ENCODE measurements around the gene KCNQ2.

The KCNQ2 gene

DNA sequence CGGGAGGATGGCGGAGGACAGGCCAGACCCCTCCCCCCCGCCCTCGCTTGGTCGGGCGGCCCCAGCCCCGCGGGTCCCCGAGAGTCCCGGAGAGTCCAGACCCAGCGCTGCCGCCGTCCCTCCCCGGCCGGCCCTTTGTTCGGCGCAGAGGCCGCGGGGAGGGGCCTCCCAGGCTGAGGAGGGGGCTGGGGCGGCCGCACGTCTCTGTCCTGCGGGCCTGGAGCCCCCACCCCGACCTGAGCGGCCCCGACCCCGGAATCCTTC, 806 bp downstream of the KCNQ2 start:
- in situ Hi-C loops (cut with MboI; ENCODE audit: low sequenced_read_pairs), result no loop called here

DNA sequence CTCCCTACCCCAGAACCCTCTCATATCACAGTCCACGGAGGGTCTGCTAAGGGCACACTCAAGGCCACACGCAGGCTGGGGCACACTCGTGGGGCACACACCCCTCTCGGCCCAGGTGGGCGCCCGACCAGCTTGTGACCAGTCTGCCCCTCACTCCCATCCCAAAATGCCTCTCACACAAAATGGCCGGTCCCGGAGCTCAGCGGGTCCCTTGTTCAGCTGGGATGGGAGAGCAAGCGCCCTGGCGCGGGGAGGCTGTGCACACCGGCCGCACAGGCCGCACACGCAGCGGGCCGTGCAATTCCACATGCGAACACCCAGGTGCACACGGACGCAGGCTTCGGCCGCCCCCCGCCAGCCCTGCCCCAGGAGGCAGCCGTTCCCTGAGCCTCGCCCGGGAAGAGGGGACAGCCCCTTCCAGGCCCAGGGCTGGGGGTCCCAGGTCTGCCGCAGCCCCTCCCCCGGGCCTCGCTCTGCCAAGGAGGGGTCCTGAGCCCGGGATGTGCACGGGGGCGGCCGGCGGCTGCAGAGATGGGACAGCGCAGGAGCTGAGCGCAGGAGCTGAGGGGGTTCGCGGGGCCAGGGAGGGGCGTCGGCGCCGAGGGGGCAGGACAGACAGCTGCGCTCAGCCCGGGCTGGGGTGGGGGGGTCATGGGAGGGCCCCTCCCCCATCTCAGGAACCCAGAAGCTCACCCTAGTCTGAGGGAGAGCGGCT, 1.3 kb downstream of the KCNQ2 start:
- in situ Hi-C loops (cut with MboI; ENCODE audit: low sequenced_read_pairs), result no loop called here

DNA sequence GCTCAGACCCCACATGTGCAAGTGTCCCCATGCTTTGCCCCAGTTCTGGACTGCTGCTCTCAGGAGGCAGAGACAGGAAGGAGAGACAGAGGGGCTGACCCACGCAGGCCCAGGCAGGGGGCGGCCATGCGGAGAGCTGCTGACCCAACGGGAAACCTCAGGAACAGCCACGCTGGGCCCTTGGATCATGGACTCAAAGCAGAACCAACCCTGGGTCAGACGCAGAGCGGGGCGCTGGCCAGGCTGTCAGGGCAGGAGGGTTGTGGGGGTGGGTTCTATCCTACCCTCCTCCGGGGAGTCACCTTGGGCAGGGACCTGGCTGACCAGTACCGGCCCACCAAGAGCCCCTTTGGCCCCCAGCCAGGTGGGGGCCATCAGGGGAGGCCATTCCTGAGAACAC, 2.0 kb downstream of the KCNQ2 start:
- in situ Hi-C loops (cut with MboI; ENCODE audit: low sequenced_read_pairs), result no loop called here

DNA sequence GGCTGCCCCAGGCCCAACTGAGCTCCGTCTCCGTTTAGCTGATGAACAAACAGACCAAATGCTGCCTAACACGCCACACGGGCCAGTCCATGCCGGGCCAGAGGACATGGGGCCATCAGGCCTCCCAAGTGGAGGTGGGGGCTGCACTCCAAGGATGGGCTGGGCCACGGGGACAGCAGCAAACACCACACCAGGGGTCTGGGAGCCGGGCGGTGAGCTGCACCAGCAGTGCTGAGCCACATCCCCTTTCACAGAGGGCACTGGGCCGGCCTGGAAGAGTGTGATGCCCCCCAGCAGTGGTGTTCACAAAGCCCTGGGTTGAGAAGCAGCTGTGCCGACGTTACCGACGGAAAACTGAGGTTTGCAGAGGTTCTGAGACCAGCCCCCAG, 2.7 kb downstream of the KCNQ2 start:
- in situ Hi-C loops (cut with MboI; ENCODE audit: low sequenced_read_pairs), result no loop called here

DNA sequence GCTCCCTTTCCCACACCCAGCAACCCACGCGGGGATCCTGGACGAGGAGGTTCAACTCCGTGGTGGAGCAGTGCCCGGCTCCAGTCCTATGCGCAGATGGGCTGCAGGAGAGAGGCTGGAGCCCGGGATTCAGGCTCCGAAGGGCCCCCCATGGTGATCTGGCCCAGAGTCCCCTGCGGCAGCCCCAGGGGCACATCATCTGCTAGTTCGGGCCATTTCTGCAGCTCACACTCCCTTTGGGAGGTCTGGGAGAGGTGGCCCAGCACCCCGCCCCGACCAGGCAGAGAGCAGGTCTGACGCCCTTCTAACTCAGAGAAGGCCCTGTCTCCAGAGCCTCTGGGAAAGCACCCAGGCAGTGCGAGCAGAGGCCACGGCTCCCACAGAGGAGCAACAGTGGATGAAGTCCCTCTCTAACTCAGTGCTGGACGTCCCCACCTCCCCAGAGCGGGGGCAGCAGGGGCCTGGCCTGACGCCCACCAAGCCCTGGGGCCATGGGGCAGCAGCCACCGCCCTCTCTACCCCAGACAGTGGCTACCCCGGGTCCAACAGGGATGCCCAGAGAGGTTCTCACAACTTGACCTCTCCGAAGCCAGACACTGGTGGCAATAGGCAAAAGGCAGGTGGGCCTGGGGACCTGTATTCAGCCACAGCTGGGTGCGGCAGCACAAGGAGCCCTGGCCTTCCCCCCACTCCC, 3.3 kb downstream of the KCNQ2 start:
- in situ Hi-C loops (cut with MboI; ENCODE audit: low sequenced_read_pairs), result no loop called here

DNA sequence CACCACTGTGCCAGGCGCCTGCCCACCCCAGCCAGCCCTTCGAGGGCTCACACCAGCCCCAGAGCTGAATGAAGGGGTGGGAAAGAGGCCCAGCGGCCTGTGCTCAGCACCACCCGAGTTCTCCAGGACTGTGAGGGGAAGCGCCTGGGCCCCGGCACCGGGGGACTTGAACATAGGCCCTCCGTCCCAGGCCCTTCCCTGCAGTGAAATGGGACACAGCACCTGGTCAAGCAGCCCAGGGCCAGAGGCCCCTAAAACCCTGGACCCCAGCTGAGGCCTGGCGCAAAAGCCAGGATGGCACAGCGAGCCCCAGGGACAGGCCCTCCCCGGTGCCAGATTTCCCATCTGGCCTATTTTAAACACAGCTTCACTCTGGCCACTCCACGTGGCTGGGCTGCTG, 4.0 kb downstream of the KCNQ2 start:
- in situ Hi-C loops (cut with MboI; ENCODE audit: low sequenced_read_pairs), result no loop called here

DNA sequence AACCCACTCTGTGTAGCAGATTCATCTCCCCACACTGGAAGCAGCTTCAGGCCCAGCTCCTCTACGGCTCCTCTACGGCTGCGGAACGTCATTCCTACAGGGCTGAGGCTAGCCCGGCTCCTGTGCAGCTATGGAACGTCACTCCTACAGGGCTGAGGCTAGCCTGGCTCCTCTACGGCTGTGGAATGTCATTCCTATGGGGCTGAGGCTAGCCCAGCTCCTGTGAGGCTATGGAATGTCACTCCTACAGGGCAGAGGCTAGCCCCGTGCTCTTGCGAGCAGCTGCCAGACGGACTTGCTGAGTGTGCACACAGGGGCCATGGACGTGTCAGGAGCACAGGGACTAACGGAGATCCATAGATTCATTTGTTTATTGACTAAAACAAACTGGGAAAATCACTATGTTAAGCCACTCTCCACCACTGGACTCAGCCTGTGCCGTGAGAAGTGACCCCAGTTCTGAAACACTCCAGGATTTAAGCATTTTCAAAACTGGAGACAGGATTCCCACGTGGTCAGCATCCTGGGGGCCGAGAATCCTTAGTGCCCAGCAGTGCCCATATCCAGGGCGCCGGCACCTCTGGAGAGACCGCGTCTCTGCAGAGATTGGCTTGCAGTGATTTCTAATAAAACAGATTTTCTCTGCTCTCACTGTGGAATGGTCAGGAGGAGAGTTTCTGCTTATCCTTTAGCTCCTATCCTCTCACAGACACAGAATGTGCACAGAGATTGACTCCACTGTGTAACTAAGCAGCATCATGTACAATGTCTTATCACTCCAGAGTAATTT, 5.0 kb downstream of the KCNQ2 start:
- in situ Hi-C loops (cut with MboI; ENCODE audit: low sequenced_read_pairs), result no loop called here

DNA sequence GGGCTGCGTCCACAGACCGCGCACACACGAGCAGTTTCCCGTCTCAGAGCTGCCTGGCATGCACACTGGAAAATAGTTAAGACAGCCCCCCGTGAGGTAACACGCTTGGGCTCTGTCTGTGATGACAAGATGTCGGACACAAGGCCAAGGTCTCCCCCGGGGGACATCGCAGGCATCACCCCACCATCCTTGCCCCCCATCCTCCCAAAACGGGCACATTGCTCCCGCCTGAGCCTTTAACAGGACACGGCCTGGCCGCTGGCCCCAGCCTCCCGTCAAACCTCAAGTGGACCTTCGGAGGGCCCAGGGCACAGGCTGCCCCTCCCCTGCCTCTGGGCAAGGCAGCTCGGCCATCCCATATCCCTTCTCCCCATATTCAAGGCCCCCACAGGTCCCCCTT, 5.6 kb downstream of the KCNQ2 start:
- in situ Hi-C loops (cut with MboI; ENCODE audit: low sequenced_read_pairs), result no loop called here

DNA sequence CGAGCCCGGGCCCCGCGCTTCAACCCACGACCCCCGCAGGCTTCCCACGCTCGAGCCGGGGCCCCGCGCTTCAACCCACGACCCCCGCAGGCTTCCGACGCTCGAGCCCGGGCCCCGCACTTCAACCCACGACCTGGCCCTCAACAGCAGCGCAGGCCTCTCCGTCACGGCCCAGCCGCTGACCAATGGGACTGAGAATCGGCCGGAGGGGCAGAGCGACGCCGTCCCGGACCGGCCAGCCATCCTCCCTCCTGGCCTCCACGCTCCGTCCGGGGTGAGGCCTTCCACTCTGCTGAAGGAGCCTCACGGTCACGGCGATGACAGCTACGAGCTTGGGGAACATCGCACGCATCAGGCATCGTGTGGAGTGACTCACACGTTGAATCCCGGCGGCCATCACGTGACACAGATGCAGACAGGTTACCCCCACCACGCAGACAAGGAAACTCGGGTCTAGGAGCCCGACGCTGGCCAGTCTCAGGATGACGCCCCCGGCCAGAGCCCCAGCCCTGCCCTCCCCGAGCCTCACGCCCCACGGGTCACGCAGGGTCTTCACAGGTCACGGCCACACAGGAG, 6.1 kb downstream of the KCNQ2 start:
- in situ Hi-C loops (cut with MboI; ENCODE audit: low sequenced_read_pairs), result no loop called here

DNA sequence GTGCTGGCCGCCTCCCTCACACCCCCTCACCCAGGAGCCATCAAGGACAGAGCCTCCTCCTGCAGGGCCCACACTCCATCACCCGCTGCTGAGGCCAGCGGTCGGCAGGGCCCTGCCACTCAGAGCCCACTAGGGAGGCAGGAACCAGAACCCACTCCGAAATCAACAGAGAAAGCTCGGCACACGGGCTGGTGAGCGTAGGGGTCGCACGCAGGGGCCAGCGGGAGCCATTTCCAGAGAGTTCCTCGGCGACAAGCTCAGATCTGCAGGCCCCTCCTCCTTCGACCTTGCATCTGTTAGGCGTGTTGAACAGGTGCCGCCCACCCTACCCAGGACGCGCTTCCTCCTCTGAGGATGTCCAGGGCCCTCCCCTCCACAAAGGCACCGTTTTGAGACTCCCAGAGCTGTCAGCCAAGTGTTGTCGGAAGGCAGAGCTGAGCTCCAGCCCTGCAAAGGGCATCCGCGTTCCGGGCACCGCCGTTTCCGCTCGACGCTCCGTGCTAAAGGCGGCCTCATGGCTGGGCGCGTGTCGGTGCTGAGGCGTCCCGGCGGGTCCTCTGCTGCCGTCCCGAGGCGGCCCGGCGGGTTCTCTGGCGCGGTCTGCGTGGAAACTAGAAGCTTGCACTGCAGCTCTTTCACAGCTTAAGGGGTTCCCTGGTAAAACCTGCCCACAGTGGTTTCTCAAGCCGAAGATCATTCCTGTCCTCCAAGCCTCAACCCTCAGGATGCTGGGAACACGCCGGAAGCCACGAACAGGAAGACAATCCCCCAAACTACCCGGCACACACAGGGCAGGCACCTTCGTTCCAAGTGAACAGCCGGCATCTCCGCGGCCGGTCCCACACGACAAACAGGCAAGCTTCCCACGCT, 6.8 kb downstream of the KCNQ2 start:
- in situ Hi-C loops (cut with MboI; ENCODE audit: low sequenced_read_pairs), result no loop called here

DNA sequence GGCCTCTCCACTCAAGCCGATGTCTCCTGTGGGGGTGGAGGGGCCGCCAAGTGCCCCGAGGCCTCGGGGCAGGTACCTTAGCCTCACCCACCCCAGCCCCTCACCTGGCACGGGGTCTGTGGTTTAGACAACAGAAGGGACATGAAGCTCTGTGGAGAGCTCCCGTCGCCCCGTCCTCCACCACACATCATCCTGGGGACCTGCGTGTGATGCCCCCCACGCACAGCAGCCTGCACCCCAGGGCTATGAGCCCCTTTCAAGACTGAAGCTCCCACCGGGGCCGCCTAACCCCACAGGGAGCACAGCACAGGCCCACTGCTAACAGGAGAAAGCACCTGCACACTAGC, 8.2 kb downstream of the KCNQ2 start:
- in situ Hi-C loops (cut with MboI; ENCODE audit: low sequenced_read_pairs), result no loop called here

DNA sequence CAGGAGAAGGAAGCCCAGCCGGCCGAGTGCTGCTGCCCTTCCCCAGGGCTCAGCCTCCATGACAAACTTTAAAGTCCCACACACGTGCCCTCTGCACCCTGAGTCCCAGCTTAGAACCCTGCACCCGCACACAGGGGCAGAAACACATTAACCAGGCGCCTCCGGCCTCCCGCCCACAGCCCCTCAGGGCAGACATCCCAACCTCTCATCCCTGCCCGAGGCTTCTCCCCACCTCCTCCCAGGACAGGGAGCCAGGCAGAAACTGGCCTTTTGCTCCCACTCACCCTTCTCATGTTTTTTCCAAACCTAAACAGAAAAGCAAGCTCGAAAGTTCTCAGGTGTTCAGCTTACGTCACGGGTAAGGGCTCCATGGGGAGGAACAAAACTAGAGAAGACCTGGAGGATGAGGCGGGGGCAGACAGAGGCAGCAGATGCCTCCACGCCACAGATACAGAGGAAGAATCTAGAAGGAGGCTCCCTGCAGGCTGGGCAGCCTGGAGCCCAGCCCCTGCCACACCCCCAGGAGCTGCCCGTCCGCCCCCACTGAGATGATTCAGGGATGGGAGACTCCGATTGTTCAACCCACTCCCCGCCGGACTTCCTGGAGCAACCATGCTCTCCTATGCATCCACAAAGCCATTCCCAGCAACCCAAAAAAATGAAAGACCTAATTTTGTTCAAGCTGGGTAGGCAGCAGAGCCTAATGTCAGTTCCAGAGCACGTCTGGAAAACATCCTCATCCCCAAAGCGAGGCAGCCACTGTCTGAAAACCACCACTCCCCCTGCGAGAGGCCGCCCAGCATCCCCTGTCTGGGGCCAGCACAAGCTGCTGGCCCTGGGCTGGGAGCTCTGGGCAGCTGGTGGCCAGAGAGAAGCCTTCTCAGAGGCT, 8.8 kb downstream of the KCNQ2 start:
- in situ Hi-C loops (cut with MboI; ENCODE audit: low sequenced_read_pairs), result no loop called here

DNA sequence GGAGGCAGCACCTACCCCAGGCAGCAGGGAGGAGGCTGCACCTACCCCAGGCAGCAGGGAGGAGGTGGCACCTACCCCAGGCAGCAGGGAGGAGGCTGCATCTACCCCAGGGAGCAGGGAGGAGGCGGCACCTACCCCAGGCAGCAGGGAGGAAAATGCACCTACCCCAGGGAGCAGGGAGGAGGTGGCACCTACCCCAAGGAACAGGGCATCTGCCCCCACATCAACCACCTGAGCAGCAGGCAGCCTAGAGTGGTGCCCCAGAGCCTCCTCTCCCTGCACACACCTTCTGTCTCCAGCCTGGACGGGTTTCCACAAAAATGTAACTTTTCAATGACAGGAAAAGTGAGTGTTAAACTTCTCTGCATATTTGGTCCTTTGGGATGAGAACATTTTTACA, 10.2 kb downstream of the KCNQ2 start:
- in situ Hi-C loops (cut with MboI; ENCODE audit: low sequenced_read_pairs), result no loop called here

DNA sequence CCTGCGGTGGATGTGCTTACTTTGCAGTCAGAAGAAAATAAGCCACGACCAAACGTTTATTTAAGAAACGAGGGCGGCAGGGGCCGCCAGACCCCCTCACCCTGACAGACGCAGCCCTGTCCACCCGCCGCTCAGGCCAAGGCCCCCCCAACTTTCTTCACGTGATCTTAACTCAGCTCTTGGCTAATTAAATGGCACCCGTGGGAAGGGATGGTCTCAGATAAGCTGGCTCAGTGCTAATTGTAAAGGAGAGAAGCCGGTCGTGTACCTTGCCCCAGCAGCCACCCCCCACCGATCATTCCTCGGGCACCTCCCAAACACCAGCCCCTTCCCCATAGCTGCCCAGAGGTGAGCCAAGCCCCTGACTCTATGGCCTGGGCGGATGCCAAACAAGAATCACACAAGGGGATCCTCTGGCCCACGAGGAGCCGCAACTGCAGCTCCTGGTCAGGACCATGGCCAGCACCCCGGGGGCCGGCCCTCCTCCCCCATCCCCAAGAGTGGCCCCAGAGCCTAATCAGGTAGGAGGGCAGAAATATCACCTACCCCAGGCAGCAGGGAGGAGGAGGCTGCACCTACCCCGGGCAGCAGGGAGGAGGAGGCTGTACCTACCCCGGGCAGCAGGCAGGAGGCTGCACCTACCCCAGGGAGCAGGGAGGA, 11.2 kb downstream of the KCNQ2 start:
- in situ Hi-C loops (cut with MboI; ENCODE audit: low sequenced_read_pairs), result no loop called here

DNA sequence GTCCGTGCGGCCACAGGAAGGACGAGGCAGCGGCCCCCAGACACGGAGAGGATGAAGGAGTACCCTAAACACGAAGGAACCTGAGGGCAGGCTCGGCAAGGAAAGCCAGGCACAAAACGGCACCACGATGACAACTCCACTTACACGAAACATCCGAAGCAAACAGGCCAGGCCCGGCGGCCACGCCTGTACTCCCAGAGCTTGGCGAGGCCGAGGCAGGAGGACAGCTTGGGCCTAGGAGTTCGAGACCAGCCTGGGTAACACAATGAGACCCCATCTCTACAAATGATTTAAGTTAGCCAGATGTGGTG, 13.4 kb downstream of the KCNQ2 start:
- in situ Hi-C loops (cut with MboI; ENCODE audit: low sequenced_read_pairs), result no loop called here

DNA sequence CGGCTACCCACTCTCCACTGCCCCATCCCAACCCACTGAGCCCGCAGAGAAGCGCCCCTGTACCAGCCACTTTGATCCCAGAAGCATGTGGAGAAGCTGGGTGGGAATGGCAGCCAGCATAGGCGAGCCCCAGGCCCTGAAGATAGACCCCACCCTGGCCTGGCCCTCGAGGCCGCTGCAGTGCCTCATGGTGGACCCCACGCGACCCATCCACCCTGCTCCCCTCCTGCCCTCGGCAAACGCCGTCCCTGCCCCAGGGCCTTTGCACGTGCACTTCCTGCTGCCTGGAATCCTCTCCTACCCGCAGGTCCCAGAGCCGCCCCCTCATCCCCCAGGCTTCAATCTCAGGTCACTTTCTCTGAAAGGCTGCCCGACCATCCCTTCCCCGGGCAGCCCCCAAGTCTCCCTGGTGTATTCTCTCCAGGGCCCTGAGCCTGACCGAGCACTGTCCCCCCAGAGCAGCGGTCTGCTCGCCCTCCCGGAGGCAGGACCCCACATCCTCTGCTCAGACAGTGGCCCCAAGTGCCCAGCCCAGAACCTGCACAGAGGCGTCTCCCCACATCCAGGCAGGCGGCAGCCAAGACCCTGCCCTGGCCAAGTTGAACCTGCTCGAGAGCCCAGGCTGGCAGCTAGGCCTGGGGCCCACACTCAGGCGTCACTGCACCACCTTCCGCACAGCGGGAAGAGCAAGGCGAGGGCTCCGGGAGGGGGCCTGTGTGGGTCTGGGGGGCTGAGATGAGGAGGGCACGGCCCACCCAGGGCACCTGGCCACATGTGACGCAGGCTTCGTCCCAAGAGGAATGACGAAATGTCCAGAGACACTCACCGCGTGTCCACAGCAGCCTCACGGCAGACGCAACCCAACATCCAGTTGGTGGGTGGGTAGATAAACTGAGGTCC, 14.0 kb downstream of the KCNQ2 start:
- in situ Hi-C loops (cut with MboI; ENCODE audit: low sequenced_read_pairs), result no loop called here

DNA sequence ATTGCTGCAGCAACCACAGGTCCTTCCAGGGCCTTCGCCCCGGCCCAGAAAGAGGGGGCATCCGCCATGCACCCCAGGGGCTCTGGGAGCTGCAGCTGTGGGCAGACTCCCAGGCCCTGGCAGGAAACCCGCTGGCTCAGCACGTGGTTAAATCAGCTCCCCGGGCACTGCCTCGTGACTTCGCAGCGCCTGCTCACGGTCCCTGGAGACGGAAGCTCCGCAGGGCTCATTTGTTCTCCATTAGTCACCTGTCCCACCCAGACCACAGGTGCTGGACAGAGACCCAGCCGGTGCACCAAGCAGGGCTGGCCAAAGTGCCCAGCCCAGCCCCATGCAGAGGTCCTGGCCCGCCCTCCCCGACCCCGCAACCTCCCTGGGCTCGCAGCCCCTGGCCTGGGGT, 14.7 kb downstream of the KCNQ2 start:
- in situ Hi-C loops (cut with MboI; ENCODE audit: low sequenced_read_pairs), result no loop called here

DNA sequence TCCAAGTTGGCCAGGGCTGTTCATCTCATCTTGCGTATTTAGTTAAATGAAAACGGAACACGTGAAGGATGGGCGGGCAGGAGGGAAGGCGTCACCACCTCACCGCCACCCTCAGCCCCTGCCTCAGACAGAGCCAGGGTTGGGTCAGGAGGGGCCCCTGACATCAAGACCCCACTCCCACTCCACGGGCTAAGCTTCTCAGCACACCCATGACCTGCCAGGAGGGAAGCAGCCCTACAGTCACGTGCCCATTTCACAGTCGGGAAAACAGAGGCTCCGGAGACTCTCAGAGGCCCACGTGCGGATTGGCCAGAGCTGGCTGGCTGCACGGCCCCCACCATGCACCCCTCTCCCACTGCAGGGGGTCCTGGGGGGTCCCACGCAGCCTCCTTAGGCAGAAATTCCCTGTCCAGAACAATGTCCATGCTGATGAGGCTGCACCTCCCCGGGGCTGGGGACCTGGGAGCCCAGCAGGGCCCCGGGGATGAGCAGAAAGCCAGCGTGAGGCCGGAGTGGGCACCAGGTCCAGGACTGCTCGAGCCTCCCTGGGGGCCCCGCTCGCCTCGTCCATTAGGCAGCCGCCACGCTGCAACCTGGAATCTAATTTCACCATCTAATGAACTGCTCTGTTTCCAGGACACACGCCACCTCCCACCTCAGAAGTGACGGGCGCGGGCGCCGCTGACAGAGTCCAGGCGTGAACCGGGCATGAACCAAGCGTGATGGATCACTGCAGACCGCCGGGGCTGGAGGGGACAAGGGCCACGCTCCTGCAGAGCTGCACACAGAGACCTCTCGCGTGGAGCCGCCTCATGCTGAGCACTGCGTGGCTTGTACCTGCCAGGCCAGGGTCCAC, 15.8 kb downstream of the KCNQ2 start:
- in situ Hi-C loops (cut with MboI; ENCODE audit: low sequenced_read_pairs), result no loop called here

Measured in hTERT RPE-1 (cell line).